Fibroblast of villous mesenchyme (primary cell): Measurements from ENCODE around the gene THBS2. TPM values are rescaled to one million over a fixed set of nuclear protein-coding genes. Genes with fewer than 3 reads are reported as not detected.

Experiments
- DNase-seq: peaks from one replicate; pipeline ENCODE4 v3.0.0-alpha.2; 2010; ENCODE audit warnings: low read depth
- H3K4me3 ChIP-seq: 2 replicates; pipeline ENCODE4 v1.5.1; 2011; ENCODE audit warnings: low read depth, mild to moderate bottlenecking, low read length
- total RNA-seq: library from RNA; depleted of rRNA; stranded (reverse); fragments of >200 nt; gene quantifications from 2 replicates; pipeline ENCODE4 v1.2.3, GENCODE V29; 2012
- TF ChIP-seq, protein P1 (sequence below): IDR thresholded peaks from 2 replicates; pipeline ENCODE4 v1.5.1; 2012; ENCODE audit warnings: low read depth, mild to moderate bottlenecking, low read length; ENCODE audit not compliant: insufficient read depth

Gene THBS2
- total RNA-seq, 1 donor = 374 TPM

DNA sequence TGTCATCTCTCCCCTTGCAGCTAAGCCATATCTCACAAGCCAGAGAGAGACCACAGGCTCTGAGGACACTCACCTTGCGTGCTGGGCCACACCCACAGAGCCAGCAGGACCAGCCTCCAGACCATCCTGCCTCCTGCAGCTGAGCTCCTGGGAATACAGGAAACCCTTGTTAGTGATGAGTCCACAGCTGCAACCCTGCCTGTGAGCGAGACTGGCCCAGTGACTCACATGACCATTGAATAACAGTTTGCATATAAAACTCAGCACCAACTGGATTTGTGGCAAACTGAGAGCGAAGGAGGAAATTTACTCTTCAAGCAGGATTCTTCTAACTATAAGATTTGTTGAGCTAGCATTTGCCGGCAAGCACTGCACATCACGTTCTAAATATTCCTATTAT lies 3.0 kb downstream of the THBS2 start:
- peak overlapping the region; percentile 63 for H3K4me3 ChIP-seq
- DNase-seq = peak; percentile 78
- TF ChIP-seq, protein P1, sequence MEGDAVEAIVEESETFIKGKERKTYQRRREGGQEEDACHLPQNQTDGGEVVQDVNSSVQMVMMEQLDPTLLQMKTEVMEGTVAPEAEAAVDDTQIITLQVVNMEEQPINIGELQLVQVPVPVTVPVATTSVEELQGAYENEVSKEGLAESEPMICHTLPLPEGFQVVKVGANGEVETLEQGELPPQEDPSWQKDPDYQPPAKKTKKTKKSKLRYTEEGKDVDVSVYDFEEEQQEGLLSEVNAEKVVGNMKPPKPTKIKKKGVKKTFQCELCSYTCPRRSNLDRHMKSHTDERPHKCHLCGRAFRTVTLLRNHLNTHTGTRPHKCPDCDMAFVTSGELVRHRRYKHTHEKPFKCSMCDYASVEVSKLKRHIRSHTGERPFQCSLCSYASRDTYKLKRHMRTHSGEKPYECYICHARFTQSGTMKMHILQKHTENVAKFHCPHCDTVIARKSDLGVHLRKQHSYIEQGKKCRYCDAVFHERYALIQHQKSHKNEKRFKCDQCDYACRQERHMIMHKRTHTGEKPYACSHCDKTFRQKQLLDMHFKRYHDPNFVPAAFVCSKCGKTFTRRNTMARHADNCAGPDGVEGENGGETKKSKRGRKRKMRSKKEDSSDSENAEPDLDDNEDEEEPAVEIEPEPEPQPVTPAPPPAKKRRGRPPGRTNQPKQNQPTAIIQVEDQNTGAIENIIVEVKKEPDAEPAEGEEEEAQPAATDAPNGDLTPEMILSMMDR = no peak

DNA sequence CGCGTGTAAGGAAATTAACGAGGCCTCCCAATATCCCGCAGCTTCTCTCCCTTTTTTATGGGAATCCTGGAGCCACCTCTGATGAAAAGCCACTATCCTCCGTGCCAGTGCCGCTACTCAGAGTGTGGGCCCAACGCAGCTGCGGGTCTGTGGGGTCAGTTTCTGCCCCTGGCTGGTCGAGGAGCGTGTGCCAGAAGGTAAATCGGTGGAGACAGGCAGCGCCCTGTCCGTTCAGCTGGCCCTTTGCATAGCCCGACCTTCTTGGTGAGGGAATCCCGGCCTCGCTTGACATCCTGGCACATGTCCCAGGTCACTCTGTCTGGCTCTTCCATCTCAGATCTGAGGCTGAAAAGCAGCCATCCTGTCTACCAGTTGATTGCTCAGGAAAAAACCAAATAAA lies 4.6 kb downstream of the THBS2 start:
- TF ChIP-seq, protein P1 = no peak
- no peak overlapping the region for H3K4me3 ChIP-seq
- DNase-seq = no peak

DNA sequence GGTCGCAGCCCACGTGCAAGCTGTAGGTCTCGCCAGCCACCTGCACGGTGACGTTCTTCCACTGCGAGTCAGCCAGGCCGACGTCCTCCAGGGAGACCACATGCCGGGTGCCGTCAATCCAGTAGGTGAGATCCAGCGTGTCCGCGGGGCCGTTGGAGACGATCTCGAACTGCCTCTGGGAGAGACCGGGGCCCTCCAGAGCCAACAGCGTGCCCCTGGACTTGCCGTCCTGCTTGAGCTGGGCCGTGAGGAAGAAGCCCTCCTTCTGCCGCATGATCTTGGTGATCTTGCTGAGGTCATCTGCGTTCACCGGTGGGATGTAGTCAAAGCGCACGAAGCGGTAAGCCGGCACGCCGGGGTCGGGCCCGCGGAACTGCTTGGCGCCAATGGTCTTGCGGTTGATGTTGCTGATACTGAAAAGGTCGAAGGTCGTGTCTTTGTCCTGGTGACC lies 5.1 kb downstream of the THBS2 start:
- DNase-seq = no peak
- H3K4me3 ChIP-seq = no peak overlapping the region
- TF ChIP-seq, protein P1 = no peak

DNA sequence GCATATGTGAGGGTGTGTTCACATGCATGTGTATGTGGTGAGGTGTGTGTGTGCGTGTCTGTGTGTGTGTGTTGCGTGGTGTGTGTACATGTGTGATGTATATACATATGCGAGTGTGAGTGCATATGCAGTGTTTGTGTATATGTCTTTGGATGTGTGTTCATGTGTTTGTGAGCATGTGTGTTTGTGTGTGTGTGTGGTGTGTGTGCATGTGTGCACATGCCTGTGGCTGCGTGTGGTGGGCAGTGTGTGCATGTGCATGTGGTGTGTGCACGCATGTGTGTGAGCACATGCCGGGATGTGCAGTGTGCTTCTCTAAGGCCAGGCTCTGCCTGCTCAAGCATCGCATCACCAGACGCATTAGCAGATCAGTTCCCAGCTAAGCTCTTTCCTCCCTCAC lies 5.7 kb downstream of the THBS2 start:
- no peak for DNase-seq
- H3K4me3 ChIP-seq = no peak overlapping the region
- TF ChIP-seq, protein P1 = no peak

DNA sequence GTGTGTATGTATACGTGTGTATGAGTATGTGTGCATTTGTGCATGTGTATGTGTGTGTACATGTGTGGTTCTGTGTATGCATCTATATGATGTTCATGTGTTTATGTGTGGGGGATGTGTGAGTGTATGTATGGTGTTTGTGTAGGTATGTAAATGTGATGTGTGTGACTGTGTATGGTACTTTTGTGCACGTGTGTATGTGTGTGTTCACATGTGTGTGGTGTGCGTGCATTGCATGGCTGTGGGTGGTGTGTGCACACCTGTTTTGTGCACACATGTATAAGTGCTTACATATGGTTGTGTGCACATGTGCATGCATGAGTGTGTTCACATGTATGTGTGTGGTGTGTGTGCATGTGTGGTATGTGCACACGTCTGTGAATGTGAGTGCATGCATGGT lies 6.2 kb downstream of the THBS2 start:
- TF ChIP-seq, protein P1 = no peak
- DNase-seq = no peak
- H3K4me3 ChIP-seq = no peak overlapping the region

DNA sequence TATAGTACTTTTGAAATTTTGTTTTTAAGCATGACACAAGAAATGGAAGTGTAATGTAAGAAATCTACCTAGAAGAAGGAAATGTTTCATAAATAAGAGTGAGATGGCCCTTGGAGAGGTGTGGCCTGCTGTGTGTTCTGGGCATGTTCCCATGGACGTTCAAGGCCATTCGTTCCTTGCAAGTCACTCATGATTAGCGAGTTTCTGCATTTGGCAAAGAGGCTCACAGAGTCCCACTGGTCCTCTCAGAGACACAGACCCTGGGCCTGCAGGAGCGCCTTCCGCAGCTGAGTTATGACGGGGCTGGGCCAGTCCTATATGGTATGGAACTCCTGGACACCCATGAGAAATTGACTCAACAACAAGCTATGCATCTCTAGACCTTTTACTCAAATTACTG lies 7.2 kb downstream of the THBS2 start:
- no peak for DNase-seq
- H3K4me3 ChIP-seq = no peak overlapping the region
- TF ChIP-seq, protein P1 = no peak

DNA sequence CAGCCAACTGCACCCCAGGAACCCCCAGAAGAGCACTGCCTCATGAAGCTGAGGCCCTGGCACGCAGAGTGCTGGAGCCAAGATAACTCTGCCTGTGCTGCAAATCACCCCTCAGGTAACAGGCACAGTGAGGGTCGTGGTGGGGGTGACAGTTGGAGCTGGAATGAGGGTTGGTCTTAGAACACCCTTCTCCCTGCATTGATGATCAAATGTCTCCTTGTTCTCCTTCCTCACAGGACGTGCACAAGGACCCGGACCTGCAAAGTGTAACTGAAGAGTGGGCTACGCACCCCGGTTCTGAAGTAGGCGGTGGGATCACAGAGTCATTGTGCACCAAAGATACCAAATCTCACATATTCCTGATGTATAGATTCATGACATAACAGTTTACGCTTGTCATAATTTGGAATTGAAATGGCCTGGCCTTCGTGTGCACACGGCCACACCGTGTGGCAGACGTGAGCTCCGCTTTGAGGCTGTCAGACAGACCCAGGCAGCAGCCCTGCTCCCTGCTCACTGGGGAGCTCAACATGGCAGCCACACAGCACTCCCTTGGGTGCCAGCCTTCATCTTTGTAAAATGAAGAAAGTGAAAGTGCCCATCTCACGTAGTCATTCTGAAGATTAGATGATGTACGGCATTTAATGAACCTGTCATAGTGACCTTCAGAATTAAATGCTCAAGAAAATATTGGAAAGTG lies 8.8 kb downstream of the THBS2 start:
- no peak overlapping the region for H3K4me3 ChIP-seq
- TF ChIP-seq, protein P1 = no peak
- DNase-seq = no peak
